HG02678 (cell line): ENCODE data around the gene SUMO3.

Source experiments
- ATAC-seq: cut with Tn5 transposase; IDR thresholded peaks from one replicate; pipeline ENCODE4 v1.9.1; 2021; ENCODE audit warnings: mild to moderate bottlenecking, moderate library complexity; ENCODE audit not compliant: unreplicated experiment

SUMO3 gene

DNA sequence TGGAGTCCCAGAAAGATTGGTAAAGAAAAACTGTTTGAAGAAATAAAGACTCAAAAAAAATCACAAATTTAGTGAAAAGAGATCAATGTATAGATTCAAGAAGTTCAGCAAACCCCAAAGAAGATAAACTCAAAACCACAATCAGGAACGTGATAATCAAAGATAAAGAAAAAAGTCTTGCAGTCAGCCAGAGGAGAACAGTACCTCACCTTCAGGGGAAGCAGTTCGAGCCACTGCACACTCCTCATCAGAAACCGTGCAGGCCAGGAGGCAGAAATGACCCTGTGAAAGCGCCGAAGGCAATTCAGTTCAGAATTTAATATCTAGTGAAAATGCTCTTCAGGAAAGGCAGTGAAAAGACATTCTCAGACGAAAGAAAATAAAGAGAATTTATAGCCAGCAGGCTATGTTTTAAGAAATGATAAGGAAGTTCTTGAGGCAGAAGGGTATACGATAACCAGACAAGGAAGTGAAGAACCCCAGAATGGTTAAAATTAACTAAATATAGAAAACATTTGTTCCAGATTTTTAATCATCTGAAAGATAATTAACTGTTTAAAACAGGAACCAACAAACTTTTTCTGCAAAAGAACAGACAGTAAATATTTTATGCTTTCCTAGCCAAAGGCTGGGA is 13.5 kb upstream of the SUMO3 start:
- no peak for ATAC-seq

- no peak for ATAC-seq
Observed at GRCh38 chr21:44829507-44830092, 11.7 kb upstream of the SUMO3 start.

DNA sequence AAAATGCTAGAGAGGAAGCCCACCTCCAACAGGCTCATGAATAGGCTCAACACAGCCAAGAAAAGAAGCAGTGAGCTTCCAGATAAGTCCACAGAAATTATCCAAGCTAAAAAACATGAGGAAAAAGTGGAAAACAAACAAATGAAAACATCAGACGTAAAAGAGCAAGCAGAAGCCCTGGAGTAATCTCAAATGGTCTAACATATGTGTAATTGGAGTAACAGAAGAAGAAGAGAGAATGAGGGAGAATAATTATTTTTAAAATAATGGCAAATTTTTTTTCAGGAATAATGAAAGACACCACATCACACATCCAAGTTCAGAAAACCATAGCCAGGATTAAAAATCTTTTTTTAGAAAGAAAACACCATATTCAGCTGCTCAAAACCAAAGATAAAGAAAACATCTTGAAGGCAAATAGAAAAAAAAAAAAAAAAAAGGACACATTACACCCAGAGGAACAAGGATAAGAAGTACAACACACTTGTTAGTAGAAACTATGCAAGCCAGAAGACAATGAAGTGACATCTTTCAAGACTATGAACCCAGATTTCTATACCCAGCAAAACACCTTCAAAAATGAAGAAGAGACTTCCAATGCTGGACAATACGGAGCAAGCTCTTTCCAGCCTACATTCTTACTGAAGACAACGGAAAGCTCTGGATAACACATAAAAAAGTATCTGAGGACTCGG is 10.6 kb upstream of the SUMO3 start:
- ATAC-seq = no peak

DNA sequence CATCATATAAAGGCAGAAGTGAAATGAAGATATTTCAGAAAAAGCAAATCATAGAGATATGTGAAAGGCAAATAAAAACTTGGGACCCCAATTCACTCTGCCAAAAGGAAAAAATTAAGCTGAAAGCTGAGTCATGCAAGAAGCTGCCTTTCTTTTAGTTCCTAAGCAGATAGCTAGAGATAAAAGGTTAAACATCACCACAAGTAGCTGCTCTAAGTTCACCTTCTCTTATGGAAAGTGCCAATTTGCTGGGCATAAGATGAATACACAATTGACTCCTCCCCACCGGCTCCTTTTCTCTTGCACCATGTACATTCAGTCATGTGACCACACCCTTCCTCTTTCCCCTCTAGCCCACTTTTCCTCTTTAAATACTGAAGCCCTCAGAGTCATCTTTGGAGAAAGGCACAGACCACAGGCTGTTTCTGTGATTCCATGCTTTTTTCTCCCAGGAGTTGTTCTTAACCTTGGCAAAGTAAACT is 5.4 kb upstream of the SUMO3 start:
- ATAC-seq = no peak

- ATAC-seq = no peak
Observed at GRCh38 chr21:44822484-44823178, 4.8 kb upstream of the SUMO3 start.

- ATAC-seq = no peak
Observed at GRCh38 chr21:44820851-44821250, 3.0 kb upstream of the SUMO3 start.

DNA sequence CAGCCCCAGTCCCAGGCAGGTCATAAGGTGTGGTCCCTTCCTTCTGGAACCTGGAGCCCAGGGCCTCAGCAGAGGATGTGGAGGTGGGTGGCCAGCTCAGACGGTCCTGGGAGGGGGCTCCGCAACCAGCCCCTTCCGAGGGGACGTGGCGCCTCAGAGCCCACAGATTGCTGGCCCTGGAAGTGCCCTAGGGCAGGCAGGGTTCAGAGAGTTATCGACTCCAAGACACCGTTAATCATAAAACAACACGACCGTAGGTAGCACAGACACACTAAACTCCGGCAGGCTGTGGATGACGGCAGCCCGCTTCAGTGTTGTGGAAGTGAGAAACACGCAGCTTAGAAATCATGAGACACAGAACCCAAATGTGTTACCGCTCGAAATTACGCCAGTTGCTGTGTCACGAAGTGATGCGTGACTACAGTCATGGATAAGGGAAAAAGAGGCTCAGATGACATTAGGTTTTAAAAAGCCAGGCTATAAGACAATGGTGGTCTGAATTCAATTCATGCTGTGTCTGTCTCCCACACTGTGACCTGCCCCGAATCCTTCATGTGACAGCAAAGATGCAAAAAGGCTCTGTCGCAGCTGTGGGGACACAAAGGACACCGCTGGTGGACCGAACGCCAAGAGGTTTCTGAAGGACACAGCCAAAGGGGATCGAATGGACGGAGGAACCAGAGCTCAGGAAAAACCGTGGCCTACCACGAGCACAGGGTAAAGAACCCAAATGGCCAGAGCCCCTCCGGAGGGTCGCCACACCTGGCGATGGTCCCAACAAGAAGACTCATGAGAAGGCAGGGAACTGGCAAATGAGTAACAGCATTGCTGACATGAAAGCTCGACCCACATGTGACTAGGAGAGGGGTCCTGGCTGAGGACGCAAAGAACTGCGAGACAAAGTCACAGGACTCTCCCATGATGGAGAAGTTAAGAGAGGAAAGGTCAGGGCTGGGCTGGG is 1.7 kb upstream of the SUMO3 start:
- ATAC-seq = no peak

DNA sequence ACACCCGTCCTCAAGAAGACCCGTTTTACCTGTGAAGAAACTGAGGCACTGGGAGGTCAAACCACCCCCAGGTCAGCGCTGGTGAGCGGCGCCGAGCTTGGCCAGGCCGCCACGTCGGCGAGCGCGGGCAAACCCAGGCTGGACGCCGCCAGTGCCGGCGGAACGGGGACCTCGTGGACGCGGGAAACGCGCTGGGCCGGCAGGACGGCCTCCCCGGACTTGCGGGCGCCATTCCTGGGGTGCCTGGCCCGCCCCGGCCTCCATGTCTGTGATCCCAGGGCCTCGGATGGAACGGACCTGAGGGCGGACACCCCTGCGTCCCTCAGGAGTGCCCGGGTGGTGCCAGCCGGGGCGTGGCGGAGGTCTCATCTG is 764 bp upstream of the SUMO3 start:
- no peak for ATAC-seq

- ATAC-seq = peak; percentile 82
Observed at GRCh38 chr21:44817506-44817880, 369 bp downstream of the SUMO3 start.

DNA sequence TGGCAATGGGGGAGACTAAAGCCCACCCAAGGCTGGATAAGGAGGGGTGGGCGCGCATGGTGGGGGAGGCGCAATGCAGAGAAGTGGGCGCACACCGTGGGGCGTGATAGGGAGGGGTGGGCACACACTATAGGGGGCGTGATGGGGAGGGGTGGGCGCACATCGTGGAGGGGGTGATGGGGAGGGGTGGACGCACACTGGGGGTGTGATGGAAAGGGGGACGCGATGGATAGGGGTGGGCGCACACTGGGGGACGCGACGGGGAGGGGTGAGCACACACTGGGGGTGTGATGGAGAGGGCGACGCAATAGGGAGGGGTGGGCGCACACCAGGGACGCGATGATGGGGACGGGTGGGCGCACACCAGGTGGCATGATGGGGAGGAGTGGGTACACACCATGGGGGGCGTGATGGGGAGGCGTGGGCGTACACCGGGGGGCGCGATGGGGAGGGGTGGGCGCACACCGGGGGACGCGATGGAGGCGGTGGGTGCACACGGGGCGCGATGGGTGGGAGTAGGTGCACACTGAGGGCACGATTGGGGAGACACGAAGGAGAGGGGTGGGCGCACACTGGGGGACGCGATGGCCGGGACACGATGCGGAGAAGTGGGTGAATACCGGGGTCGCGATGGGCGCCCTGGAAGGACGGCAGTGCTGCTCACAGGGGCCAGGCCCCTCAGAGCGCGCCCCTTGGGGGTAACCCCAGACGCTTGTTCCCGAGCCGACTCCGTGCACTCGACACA is 929 bp downstream of the SUMO3 start:
- no peak for ATAC-seq

DNA sequence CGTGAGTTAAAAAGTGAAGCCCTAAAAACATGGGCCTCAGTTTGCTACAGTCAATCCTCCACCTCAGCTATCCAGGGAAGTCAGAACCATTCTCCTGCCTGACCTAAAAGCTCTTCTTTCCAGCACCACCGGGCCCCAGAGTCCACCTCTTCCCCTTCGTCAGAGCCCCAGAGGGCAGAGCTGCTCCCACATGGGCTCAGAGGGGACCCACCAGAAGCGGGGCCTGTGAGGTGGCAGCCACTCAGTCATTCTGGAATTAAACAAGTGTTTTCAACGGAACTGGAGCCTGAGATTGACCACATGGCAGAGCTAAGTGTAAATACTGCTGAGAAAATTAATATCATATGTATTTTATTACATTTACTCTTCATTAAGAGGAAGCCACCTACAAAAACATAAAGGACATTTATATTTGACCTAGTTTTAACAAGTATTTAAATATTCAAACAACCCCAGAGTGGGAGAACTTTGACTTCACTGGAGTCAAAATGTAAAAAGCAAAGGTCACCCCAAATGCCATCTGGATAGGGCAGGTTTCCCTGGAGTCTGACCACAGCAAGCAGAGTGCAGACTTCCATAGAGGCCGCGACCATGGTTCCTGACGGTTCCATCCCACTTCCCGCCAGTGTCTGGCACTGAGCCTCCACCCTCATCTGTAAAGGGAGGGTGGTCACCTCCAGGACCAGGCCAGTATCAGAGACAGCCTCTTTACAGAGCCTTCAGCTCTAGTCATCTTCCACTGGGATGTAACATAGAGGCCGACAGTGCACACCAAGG is 1.8 kb downstream of the SUMO3 start:
- ATAC-seq = no peak

DNA sequence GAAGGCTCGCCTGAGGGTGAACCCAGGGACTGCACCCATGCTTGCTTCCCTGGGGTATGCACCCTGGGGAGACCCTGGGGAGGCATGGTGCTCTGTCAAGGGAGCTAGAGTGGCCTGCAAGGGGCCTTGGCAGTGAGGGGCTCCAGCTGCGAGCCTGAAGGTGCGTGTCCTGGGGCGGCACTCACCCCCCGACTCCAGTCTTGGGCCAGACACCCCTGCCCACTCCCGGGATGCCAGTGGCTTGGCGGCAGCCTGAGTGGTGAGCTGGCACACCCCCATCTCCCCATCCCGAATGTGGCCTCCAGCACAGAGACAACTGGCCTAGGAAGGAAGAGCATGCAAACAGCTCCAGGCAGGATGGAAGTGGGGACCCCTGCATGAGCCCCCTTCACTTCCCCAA is 2.6 kb downstream of the SUMO3 start:
- ATAC-seq = no peak

DNA sequence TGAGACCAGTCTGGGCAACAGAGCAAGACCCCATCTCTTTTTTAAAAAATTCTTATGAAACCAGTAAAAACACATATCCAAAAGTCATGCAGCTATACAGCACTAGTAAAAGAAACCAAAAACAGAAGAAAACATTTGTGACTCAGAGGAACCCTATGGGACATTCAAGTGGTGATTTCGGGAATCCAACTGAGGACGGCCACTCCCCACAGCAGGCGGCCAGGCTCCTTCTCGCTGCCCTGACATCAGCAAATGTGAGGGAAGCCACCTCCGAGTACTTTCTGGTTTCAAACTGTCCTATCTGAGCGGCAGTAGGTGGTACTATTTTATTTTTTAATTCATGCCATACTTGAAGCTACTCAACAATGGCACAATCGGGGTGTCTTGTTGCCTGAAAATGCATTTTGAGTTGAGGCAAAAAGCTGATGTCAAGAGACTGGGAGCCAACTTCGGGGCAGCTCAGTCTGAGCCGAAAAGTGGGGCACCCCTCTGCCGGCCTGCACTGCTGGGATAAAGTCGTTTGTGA is 3.3 kb downstream of the SUMO3 start:
- no peak for ATAC-seq

DNA sequence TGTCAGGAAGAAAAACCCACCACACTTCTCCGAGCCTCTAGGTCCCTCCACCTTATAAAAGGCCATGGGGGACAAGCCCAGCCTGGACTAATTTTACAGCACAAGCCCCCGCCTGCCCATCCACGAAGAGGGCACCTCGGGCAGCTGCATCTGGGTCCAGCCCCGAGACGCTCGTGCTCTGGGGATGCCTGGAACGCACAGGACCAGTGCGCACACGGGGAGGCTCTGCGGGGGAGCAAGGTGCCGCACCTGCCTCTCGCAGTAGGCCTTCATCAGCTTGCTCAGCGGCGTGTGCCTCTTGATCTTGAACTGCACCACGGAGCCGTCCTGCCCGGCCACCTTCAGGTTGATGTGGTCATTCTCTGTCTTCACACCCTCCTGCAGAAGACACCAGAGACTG is 4.1 kb downstream of the SUMO3 start:
- no peak for ATAC-seq

GRCh38 chr21:44813149-44813548 is 4.7 kb downstream of the SUMO3 start:
- no peak for ATAC-seq

DNA sequence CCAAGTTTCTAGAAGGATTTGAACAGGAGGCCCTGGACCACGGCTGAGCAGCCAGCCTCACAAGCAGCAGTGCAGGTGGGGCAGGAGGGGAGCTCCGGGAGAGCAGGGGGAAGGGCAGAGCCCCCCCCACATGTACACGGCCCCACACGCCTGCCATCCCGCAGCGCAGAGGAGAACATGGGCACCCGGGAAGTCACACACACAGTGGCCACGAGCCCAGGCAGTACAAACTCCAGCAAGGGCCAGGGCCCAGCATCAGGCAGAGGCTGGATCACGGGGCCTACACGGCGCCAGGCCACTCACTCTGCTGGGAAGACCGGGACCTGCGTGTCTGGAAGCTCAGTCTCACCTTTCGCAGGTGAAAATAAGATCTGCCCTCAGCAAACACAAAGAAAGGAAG is 5.2 kb downstream of the SUMO3 start:
- ATAC-seq = no peak

DNA sequence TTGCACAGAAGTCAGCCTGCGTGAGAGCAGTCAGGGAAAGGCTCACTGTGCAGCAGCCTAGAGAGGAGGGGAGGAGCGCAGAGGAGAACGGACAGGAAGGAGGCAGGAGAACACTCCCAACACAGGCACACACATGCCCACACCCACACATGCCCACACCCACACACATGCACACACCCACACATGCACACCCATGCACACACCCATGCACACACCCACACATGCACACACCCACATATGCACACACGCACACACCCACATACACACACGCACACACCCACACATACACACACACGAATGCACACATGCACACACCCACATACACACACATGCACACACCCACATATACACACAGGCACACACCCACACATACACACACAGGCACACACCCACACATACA is 7.1 kb downstream of the SUMO3 start:
- ATAC-seq = no peak

DNA sequence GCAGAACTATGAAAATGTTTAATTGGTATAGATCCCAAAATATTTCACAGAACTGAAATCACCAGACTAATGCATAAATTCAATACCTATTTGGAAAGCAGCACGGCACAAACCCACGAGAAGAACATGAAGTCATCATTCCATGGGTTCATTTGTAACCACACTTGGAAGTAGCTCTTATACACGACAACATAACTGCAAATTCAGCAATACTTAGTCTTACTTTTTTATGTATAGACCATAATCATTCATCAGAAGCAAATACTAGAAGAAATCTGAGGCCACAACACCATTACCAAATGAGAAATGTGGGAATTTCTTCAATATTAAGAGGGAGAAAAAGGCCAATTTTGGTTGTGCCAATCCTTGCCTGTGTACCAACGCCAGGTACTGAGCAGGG is 12.0 kb downstream of the SUMO3 start:
- no peak for ATAC-seq

DNA sequence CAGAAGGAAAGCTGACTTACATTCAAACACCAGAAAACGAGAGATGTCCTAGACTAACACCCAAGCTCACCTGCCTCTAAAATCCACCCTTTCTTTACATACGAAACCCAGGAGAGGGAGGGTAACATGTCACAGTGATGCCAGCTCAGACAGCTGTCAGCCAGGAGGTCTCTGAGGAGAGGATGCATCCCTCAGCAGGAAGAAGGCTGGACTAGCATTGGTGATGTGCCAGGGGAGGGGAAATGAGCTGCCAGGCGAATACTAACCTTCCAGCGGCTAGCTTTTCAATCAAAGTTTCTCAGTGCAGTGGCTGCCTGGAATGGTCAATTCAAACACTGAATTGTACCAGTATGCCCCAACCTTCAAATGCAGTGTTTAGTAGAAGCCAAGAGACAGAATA is 12.6 kb downstream of the SUMO3 start:
- ATAC-seq = no peak
